ENCODE results near the gene SH2D3C.

GRCh38 chr9:127708952-127709587 is 69.4 kb downstream of the SH2D3C start:
- TF ChIP-seq, protein P1, sequence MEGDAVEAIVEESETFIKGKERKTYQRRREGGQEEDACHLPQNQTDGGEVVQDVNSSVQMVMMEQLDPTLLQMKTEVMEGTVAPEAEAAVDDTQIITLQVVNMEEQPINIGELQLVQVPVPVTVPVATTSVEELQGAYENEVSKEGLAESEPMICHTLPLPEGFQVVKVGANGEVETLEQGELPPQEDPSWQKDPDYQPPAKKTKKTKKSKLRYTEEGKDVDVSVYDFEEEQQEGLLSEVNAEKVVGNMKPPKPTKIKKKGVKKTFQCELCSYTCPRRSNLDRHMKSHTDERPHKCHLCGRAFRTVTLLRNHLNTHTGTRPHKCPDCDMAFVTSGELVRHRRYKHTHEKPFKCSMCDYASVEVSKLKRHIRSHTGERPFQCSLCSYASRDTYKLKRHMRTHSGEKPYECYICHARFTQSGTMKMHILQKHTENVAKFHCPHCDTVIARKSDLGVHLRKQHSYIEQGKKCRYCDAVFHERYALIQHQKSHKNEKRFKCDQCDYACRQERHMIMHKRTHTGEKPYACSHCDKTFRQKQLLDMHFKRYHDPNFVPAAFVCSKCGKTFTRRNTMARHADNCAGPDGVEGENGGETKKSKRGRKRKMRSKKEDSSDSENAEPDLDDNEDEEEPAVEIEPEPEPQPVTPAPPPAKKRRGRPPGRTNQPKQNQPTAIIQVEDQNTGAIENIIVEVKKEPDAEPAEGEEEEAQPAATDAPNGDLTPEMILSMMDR (IDR thresholded peaks at IDR 0.05) = no peak
- no peak for TF ChIP-seq POLR2A (IDR thresholded peaks at IDR 0.05)
- no peak for TF ChIP-seq POLR2AphosphoS5 (IDR thresholded peaks at IDR 0.05)

Data from sigmoid colon (tissue), 4 donors.